H54 (cell line): Measurements from ENCODE around the gene PGM5.
A peak's percentile ranks its signal among the peaks of the same experiment; 100 is the strongest.

ENCODE experiments used
- DNase-seq: peaks from one replicate; pipeline ENCODE4 v3.0.0; 2011; ENCODE audit warnings: low spot score, mixed read lengths; ENCODE audit not compliant: insufficient read length
- FAIRE-seq: peaks from 3 replicates; lab custom pipeline; 2011; peaks lifted over from hg19 to GRCh38; lab: Jason Lieb, UNC
- POLR2A ChIP-seq: IDR thresholded peaks from 2 replicates; pipeline ENCODE4 v1.6.1; 2011; ENCODE audit warnings: low read depth, mild to moderate bottlenecking, low read length

PGM5 gene

GRCh38 chr9:68545033-68545705 lies 188.8 kb downstream of the PGM5 start:
- no peak for DNase-seq
- TF ChIP-seq POLR2A = no peak
- no peak for FAIRE-seq

- FAIRE-seq (no peak), DNase-seq (no peak)
- TF ChIP-seq POLR2A = no peak
Observed at GRCh38 chr9:68546596-68547390, 190.4 kb downstream of the PGM5 start.

GRCh38 chr9:68547417-68547816 lies 191.0 kb downstream of the PGM5 start:
- TF ChIP-seq POLR2A = no peak

GRCh38 chr9:68548241-68548640 lies 191.8 kb downstream of the PGM5 start:
- FAIRE-seq (no peak), DNase-seq (no peak)
- no peak for TF ChIP-seq POLR2A

More at GRCh38 chr9:68547417-68547816, 191.0 kb downstream of the PGM5 start:
- no peak for FAIRE-seq
- DNase-seq = no peak

- no peak for FAIRE-seq
- no peak for TF ChIP-seq POLR2A
- no peak for DNase-seq
Observed at GRCh38 chr9:68551191-68551590, 194.8 kb downstream of the PGM5 start.

GRCh38 chr9:68552700-68553476 lies 196.5 kb downstream of the PGM5 start:
- peak; percentile 13 for DNase-seq
- peak; percentile 60 for FAIRE-seq

GRCh38 chr9:68555437-68556150 lies 199.2 kb downstream of the PGM5 start:
- no peak for TF ChIP-seq POLR2A
- FAIRE-seq (no peak), DNase-seq (no peak)

More at GRCh38 chr9:68552700-68553476, 196.5 kb downstream of the PGM5 start:
- no peak for TF ChIP-seq POLR2A

GRCh38 chr9:68558545-68558944 lies 202.1 kb downstream of the PGM5 start:
- TF ChIP-seq POLR2A = no peak
- no peak for FAIRE-seq
- DNase-seq = no peak

GRCh38 chr9:68560071-68560844 lies 203.8 kb downstream of the PGM5 start:
- DNase-seq (peak; percentile 40), FAIRE-seq (no peak)
- no peak for TF ChIP-seq POLR2A

GRCh38 chr9:68562461-68562860 lies 206.1 kb downstream of the PGM5 start:
- FAIRE-seq (no peak), DNase-seq (no peak)
- TF ChIP-seq POLR2A = no peak

- TF ChIP-seq POLR2A = no peak
- FAIRE-seq (no peak), DNase-seq (no peak)
Observed at GRCh38 chr9:68567565-68567964, 211.2 kb downstream of the PGM5 start.

GRCh38 chr9:68574150-68574549 lies 217.7 kb downstream of the PGM5 start:
- no peak for TF ChIP-seq POLR2A
- peak; percentile 6 for FAIRE-seq
- no peak for DNase-seq

- FAIRE-seq (no peak), DNase-seq (no peak)
- no peak for TF ChIP-seq POLR2A
Observed at GRCh38 chr9:68575817-68576216, 219.4 kb downstream of the PGM5 start.
